GM21717 (cell line): ENCODE measurements around the gene MTHFSD.
A peak's percentile ranks its signal among the peaks of the same experiment; 100 is the strongest.

Experiments
- ATAC-seq: cut with Tn5 transposase; IDR thresholded peaks from one replicate; pipeline ENCODE4 v1.9.1; 2021; ENCODE audit warnings: mild to moderate bottlenecking, moderate library complexity; ENCODE audit not compliant: unreplicated experiment

Gene MTHFSD

GRCh38 chr16:86572041-86572521 is 17.0 kb upstream of the MTHFSD start:
- ATAC-seq: no peak

GRCh38 chr16:86571530-86571915 is 16.5 kb upstream of the MTHFSD start:
- no peak for ATAC-seq

GRCh38 chr16:86570558-86571529 is 15.8 kb upstream of the MTHFSD start:
- ATAC-seq: no peak

- no peak for ATAC-seq
Measured at GRCh38 chr16:86569701-86570447, 14.8 kb upstream of the MTHFSD start.

GRCh38 chr16:86568677-86569623 is 13.9 kb upstream of the MTHFSD start:
- ATAC-seq: no peak

GRCh38 chr16:86567701-86568581 is 12.9 kb upstream of the MTHFSD start:
- no peak for ATAC-seq

- ATAC-seq: no peak
Measured at GRCh38 chr16:86566966-86567700, 12.1 kb upstream of the MTHFSD start.

- no peak for ATAC-seq
Measured at GRCh38 chr16:86566601-86566965, 11.5 kb upstream of the MTHFSD start, which contains the start of gene FOXC2. FOXC2 (plus strand) TSS chr16:86566829; CDS start chr16:86567336, 507 bp downstream.

GRCh38 chr16:86565644-86566511 is 10.8 kb upstream of the MTHFSD start:
- ATAC-seq: no peak

- no peak for ATAC-seq
Measured at GRCh38 chr16:86565181-86565631, 10.2 kb upstream of the MTHFSD start.

- ATAC-seq: peak; percentile 66
Measured at GRCh38 chr16:86563469-86564345, 8.7 kb upstream of the MTHFSD start.

- ATAC-seq: no peak
Measured at GRCh38 chr16:86562356-86562755, 7.3 kb upstream of the MTHFSD start.

GRCh38 chr16:86559802-86560305 is 4.8 kb upstream of the MTHFSD start:
- ATAC-seq: no peak

- ATAC-seq: no peak
Measured at GRCh38 chr16:86558355-86559193, 3.5 kb upstream of the MTHFSD start.

GRCh38 chr16:86557587-86557986 is 2.6 kb upstream of the MTHFSD start:
- ATAC-seq: no peak

GRCh38 chr16:86556576-86556975 is 1.5 kb upstream of the MTHFSD start:
- ATAC-seq: no peak
